NCI-H1436 (cell line): ENCODE measurements around the gene AANAT.

Experiments
- DNase-seq: peaks from one replicate; lab custom pipeline; 2025; lab: John Stamatoyannopoulos, UW

AANAT gene

GRCh38 chr17:76442341-76443338, 24.8 kb upstream of the AANAT start:
- DNase-seq = no peak

GRCh38 chr17:76444518-76445311, 22.7 kb upstream of the AANAT start:
- DNase-seq = no peak

GRCh38 chr17:76445697-76446448, 21.5 kb upstream of the AANAT start:
- no peak for DNase-seq

- DNase-seq = no peak
Observed at GRCh38 chr17:76446449-76447231, 20.8 kb upstream of the AANAT start.

GRCh38 chr17:76447931-76448652, 19.3 kb upstream of the AANAT start:
- no peak for DNase-seq

- DNase-seq = no peak
Observed at GRCh38 chr17:76449126-76449525, 18.3 kb upstream of the AANAT start.

GRCh38 chr17:76451506-76451905, 15.9 kb upstream of the AANAT start:
- DNase-seq = no peak

GRCh38 chr17:76452127-76452659, 15.2 kb upstream of the AANAT start:
- DNase-seq = no peak

- DNase-seq = peak; percentile 95
Observed at GRCh38 chr17:76452660-76453430, 14.6 kb upstream of the AANAT start, which contains the start of gene UBE2O. Gene UBE2O (minus strand): TSS chr17:76453152. CDS start chr17:76453141, 11 bp downstream.

- no peak for DNase-seq
Observed at GRCh38 chr17:76453431-76453743, 14.0 kb upstream of the AANAT start.

- no peak for DNase-seq
Observed at GRCh38 chr17:76458580-76459490, 8.6 kb upstream of the AANAT start.

GRCh38 chr17:76459674-76460073, 7.7 kb upstream of the AANAT start:
- no peak for DNase-seq

- no peak for DNase-seq
Observed at GRCh38 chr17:76461765-76462555, 5.4 kb upstream of the AANAT start.

GRCh38 chr17:76462556-76463290, 4.7 kb upstream of the AANAT start:
- DNase-seq = no peak

- no peak for DNase-seq
Observed at GRCh38 chr17:76466775-76467130, 650 bp upstream of the AANAT start.

GRCh38 chr17:76467809-76468633, 618 bp downstream of the AANAT start:
- DNase-seq = no peak
